HepG2 (cell line): ENCODE data around the gene DPEP3. TPM values are rescaled to one million over a fixed set of nuclear protein-coding genes. Genes with fewer than 3 reads are reported as not detected.

Source experiments
- AGO2 ChIP-seq: fragments of 200-400 bp; formaldehyde crosslinking; optimal IDR thresholded peaks from 2 replicates; pipeline ENCODE3; 2017; ENCODE audit warnings: mild to moderate bottlenecking, low read depth, low read length, moderate library complexity
- ARNT2 ChIP-seq: sonication (generic); formaldehyde crosslinking; IDR thresholded peaks from 2 replicates; pipeline ENCODE4 v1.8.0; 2022; ENCODE audit warnings: mild to moderate bottlenecking, low read depth, missing genetic modification reagents, moderate library complexity
- BRCA1 ChIP-seq: sonication (generic); formaldehyde crosslinking; IDR thresholded peaks from 2 replicates; pipeline ENCODE4 v1.4.0; 2020; ENCODE audit warnings: missing genetic modification reagents
- GATAD2A ChIP-seq: IDR thresholded peaks from 2 replicates; pipeline ENCODE4 v1.6.1; 2016
- NFE2L1 ChIP-seq: sonication (generic); formaldehyde crosslinking; IDR thresholded peaks from 2 replicates; pipeline ENCODE4 v1.4.0; 2020; ENCODE audit warnings: missing genetic modification reagents, mild to moderate bottlenecking, borderline replicate concordance
- PITX1 ChIP-seq: sonication (generic); formaldehyde crosslinking; IDR thresholded peaks from 2 replicates; pipeline ENCODE4 v1.5.1; 2020; ENCODE audit warnings: mild to moderate bottlenecking, missing genetic modification reagents
- ZNF451 ChIP-seq: sonication (generic); formaldehyde crosslinking; IDR thresholded peaks from 2 replicates; pipeline ENCODE4 v1.5.0; 2020; ENCODE audit warnings: mild to moderate bottlenecking, missing genetic modification reagents
- ZNF567 ChIP-seq: sonication (generic); formaldehyde crosslinking; IDR thresholded peaks from 2 replicates; pipeline ENCODE4 v1.8.1; 2023; ENCODE audit warnings: mild to moderate bottlenecking, missing genetic modification reagents, borderline replicate concordance
- ZNF766 ChIP-seq: sonication (generic); formaldehyde crosslinking; IDR thresholded peaks from 2 replicates; pipeline ENCODE4 v1.5.0; 2020; ENCODE audit warnings: missing genetic modification reagents, borderline replicate concordance
- ZNF768 ChIP-seq: sonication (generic); formaldehyde crosslinking; IDR thresholded peaks from 2 replicates; pipeline ENCODE4 v1.4.0; 2020; ENCODE audit warnings: missing genetic modification reagents
- ZSCAN29 ChIP-seq: sonication (generic); formaldehyde crosslinking; conservative IDR thresholded peaks from 2 replicates; pipeline ENCODE4 v1.4.0; 2020; ENCODE audit warnings: mild to moderate bottlenecking, missing genetic modification reagents
- polyA plus RNA-seq, 8 experiments: library from polyadenylated mRNA; depleted of rRNA in 3 of 8; stranded (reverse) in 7 of 8; unstranded in 1 of 8; fragments of >200 nt; fragmentation: Illumina TruSeq in 4 of 8; extraction: Trizol in 4 of 8; gene quantifications; 2 replicates each; pipeline versions ENCODE4 v1.2.1 to v1.2.3, GENCODE V29; 2011 to 2016; ENCODE audit warnings: low read depth in 4 of 8, missing spikeins in 1 of 8, mixed read lengths in 1 of 8; ENCODE audit not compliant: insufficient read depth in 1 of 8
- total RNA-seq, 5 experiments: library from RNA; depleted of rRNA; stranded (reverse); fragments of >200 nt; fragmentation: Illumina TruSeq; extraction: Trizol; gene quantifications; 2 replicates each; pipeline ENCODE4 v1.2.3, GENCODE V29; 2016; ENCODE audit warnings: low read depth in 1 of 5
- TF ChIP-seq, protein P1 (sequence below): sonication (generic); formaldehyde crosslinking; IDR thresholded peaks from 2 replicates; pipeline ENCODE4 v1.4.0; 2020; ENCODE audit warnings: missing genetic modification reagents, borderline replicate concordance
- TF ChIP-seq, protein P2 (sequence below): sonication (generic); formaldehyde crosslinking; IDR thresholded peaks from 2 replicates; pipeline ENCODE4 v1.4.0; 2020; ENCODE audit warnings: missing genetic modification reagents
- TF ChIP-seq, protein P3 (sequence below): sonication (generic); formaldehyde crosslinking; IDR thresholded peaks from 2 replicates; pipeline ENCODE4 v1.8.1; 2023; ENCODE audit warnings: mild to moderate bottlenecking, missing genetic modification reagents
- TF ChIP-seq, protein P4 (sequence below): sonication (generic); formaldehyde crosslinking; IDR thresholded peaks from 2 replicates; pipeline ENCODE4 v1.8.0; 2022; ENCODE audit warnings: mild to moderate bottlenecking, missing genetic modification reagents, moderate library complexity

Gene DPEP3
- total and polyA plus RNA-seq, 2 of the 13 experiments (the other 11 are each of a cell fraction or from before 2014, with no cell fraction given): not detected

DNA sequence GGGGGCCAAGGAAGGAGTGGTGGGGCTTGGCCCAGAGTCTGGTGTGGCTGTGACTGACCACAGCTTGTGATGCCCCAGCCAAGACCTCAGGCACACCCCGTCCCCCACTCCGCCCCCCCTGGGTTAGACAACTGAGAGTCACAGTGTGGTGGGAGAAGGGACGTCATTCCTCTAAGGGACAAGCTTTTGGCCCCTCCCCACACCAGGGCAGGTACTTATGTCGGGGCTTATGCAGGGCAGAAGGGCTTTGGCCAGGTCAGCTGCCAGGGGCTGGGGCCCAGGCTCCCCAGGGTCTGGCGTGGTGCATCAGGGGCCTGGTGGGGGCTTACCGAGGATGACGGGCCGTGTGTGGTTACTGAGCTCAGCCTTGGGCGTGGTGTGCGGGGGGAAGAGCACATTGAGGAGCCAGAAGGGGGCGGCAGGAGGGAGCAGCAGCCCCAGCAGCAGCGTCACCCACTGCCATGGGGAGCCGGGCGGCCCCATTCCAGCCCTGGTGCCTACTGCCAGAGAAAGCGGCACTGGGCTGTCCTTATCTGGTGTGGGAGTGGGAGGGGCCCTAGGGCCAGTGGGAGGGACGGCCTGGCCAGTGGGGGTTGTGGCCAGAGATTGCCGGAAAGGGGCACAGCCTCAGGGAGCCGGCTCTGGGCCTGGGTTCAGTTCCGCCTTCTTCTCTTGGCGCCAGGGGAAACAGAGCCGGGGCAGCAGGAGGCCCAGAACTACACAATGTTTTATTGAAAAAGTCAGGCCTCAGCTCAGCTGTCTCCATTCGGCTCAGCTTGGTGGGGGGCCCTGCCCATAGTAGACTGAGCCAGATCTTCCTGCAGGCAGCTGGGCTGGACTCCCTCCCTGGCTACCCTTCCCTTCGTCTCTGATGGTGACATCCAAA lies 36.4 kb downstream of the DPEP3 start, which contains the start of gene LCAT (continued):
- TF ChIP-seq, protein P1, sequence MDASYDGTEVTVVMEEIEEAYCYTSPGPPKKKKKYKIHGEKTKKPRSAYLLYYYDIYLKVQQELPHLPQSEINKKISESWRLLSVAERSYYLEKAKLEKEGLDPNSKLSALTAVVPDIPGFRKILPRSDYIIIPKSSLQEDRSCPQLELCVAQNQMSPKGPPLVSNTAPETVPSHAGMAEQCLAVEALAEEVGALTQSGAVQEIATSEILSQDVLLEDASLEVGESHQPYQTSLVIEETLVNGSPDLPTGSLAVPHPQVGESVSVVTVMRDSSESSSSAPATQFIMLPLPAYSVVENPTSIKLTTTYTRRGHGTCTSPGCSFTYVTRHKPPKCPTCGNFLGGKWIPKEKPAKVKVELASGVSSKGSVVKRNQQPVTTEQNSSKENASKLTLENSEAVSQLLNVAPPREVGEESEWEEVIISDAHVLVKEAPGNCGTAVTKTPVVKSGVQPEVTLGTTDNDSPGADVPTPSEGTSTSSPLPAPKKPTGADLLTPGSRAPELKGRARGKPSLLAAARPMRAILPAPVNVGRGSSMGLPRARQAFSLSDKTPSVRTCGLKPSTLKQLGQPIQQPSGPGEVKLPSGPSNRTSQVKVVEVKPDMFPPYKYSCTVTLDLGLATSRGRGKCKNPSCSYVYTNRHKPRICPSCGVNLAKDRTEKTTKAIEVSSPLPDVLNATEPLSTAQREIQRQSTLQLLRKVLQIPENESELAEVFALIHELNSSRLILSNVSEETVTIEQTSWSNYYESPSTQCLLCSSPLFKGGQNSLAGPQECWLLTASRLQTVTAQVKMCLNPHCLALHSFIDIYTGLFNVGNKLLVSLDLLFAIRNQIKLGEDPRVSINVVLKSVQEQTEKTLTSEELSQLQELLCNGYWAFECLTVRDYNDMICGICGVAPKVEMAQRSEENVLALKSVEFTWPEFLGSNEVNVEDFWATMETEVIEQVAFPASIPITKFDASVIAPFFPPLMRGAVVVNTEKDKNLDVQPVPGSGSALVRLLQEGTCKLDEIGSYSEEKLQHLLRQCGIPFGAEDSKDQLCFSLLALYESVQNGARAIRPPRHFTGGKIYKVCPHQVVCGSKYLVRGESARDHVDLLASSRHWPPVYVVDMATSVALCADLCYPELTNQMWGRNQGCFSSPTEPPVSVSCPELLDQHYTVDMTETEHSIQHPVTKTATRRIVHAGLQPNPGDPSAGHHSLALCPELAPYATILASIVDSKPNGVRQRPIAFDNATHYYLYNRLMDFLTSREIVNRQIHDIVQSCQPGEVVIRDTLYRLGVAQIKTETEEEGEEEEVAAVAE (CRISPR knock-in tag): peak; percentile 46; the same call in 1 of the 2 replicates
- peak; percentile 58 for TF ChIP-seq GATAD2A (CRISPR knock-in tag)
- TF ChIP-seq ZNF766 (CRISPR knock-in tag): no peak; the same call in 1 of the 2 replicates
- TF ChIP-seq BRCA1 (CRISPR knock-in tag): no peak
- TF ChIP-seq, protein P2, sequence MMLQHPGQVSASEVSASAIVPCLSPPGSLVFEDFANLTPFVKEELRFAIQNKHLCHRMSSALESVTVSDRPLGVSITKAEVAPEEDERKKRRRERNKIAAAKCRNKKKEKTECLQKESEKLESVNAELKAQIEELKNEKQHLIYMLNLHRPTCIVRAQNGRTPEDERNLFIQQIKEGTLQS (CRISPR knock-in tag): peak; percentile 24; the same call in 1 of the 2 replicates
- TF ChIP-seq ZNF768: peak; percentile 86
- TF ChIP-seq, protein P3, sequence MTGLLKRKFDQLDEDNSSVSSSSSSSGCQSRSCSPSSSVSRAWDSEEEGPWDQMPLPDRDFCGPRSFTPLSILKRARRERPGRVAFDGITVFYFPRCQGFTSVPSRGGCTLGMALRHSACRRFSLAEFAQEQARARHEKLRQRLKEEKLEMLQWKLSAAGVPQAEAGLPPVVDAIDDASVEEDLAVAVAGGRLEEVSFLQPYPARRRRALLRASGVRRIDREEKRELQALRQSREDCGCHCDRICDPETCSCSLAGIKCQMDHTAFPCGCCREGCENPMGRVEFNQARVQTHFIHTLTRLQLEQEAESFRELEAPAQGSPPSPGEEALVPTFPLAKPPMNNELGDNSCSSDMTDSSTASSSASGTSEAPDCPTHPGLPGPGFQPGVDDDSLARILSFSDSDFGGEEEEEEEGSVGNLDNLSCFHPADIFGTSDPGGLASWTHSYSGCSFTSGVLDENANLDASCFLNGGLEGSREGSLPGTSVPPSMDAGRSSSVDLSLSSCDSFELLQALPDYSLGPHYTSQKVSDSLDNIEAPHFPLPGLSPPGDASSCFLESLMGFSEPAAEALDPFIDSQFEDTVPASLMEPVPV (CRISPR knock-in tag): peak; percentile 92
- TF ChIP-seq NFE2L1 (CRISPR knock-in tag): no peak
- TF ChIP-seq AGO2: peak; percentile 99
- TF ChIP-seq ZSCAN29 (CRISPR knock-in tag): no peak
- peak; percentile 76; the same call in 1 of the 2 replicates for TF ChIP-seq ZNF451 (CRISPR knock-in tag)
- 0 out of 2 replicates have a peak, but pooled peaks have one; percentile 2 for TF ChIP-seq ZNF567 (CRISPR knock-in tag)
- TF ChIP-seq, protein P4, sequence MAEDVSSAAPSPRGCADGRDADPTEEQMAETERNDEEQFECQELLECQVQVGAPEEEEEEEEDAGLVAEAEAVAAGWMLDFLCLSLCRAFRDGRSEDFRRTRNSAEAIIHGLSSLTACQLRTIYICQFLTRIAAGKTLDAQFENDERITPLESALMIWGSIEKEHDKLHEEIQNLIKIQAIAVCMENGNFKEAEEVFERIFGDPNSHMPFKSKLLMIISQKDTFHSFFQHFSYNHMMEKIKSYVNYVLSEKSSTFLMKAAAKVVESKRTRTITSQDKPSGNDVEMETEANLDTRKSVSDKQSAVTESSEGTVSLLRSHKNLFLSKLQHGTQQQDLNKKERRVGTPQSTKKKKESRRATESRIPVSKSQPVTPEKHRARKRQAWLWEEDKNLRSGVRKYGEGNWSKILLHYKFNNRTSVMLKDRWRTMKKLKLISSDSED (CRISPR knock-in tag): 0 out of 2 replicates have a peak, but pooled peaks have one; percentile 17
- no peak; the same call in 1 of the 2 replicates for TF ChIP-seq ARNT2 (CRISPR knock-in tag)
- 0 out of 2 replicates have a peak, but pooled peaks have one; percentile 36 for TF ChIP-seq PITX1 (CRISPR knock-in tag)
